ENCODE data around the gene CFAP61.

Gene CFAP61

GRCh38 chr20:20273286-20273685 lies 221.0 kb downstream of the CFAP61 start:
- DNase-seq (ENCODE audit: low read depth in 2 of 2), result no peak

- no peak for DNase-seq (ENCODE audit: low read depth in 2 of 2)
These were observed 222.5 kb downstream of the CFAP61 start for GRCh38 chr20:20274821-20275220.

- DNase-seq (ENCODE audit: low read depth in 2 of 2), result no peak
These were observed 223.3 kb downstream of the CFAP61 start for GRCh38 chr20:20275636-20276035.

- DNase-seq (ENCODE audit: low read depth in 2 of 2), result no peak
These were observed 224.6 kb downstream of the CFAP61 start for GRCh38 chr20:20276811-20277530.

GRCh38 chr20:20277894-20278335 lies 225.6 kb downstream of the CFAP61 start:
- no peak for DNase-seq (ENCODE audit: low read depth in 2 of 2)

- no peak for DNase-seq (ENCODE audit: low read depth in 2 of 2)
These were observed 233.7 kb downstream of the CFAP61 start for GRCh38 chr20:20286061-20286460.

GRCh38 chr20:20289331-20289730 lies 237.0 kb downstream of the CFAP61 start:
- no peak for DNase-seq (ENCODE audit: low read depth in 2 of 2)

- no peak for DNase-seq (ENCODE audit: low read depth in 2 of 2)
These were observed 240.1 kb downstream of the CFAP61 start for GRCh38 chr20:20292472-20292871.

- no peak for DNase-seq (ENCODE audit: low read depth in 2 of 2)
These were observed 240.8 kb downstream of the CFAP61 start for GRCh38 chr20:20293141-20293540.

- DNase-seq (ENCODE audit: low read depth in 2 of 2), result no peak
These were observed 241.5 kb downstream of the CFAP61 start for GRCh38 chr20:20293691-20294385.

- DNase-seq (ENCODE audit: low read depth in 2 of 2), result no peak
These were observed 243.5 kb downstream of the CFAP61 start for GRCh38 chr20:20295621-20296498.

- DNase-seq (ENCODE audit: low read depth in 2 of 2), result no peak
These were observed 244.8 kb downstream of the CFAP61 start for GRCh38 chr20:20297181-20297580.

- DNase-seq (ENCODE audit: low read depth in 2 of 2), result no peak
These were observed 245.4 kb downstream of the CFAP61 start for GRCh38 chr20:20297752-20298151.

GRCh38 chr20:20299904-20300303 lies 247.6 kb downstream of the CFAP61 start:
- DNase-seq (ENCODE audit: low read depth in 2 of 2), result no peak

GRCh38 chr20:20303320-20303719 lies 251.0 kb downstream of the CFAP61 start:
- DNase-seq (ENCODE audit: low read depth in 2 of 2), result no peak

- DNase-seq (ENCODE audit: low read depth in 2 of 2), result no peak
These were observed 251.4 kb downstream of the CFAP61 start for GRCh38 chr20:20303742-20304141.

GRCh38 chr20:20304942-20305341 lies 252.6 kb downstream of the CFAP61 start:
- DNase-seq (ENCODE audit: low read depth in 2 of 2), result no peak

- DNase-seq (ENCODE audit: low read depth in 2 of 2), result no peak
These were observed 260.2 kb downstream of the CFAP61 start for GRCh38 chr20:20312562-20312961.

GRCh38 chr20:20317195-20317594 lies 264.9 kb downstream of the CFAP61 start:
- DNase-seq (ENCODE audit: low read depth in 2 of 2), result no peak

- no peak for DNase-seq (ENCODE audit: low read depth in 2 of 2)
These were observed 265.5 kb downstream of the CFAP61 start for GRCh38 chr20:20317621-20318364.

- no peak for DNase-seq (ENCODE audit: low read depth in 2 of 2)
These were observed 266.2 kb downstream of the CFAP61 start for GRCh38 chr20:20318365-20319161.
